A549 (cell line): ENCODE measurements around the gene ARHGAP25. TPM values are rescaled to one million over a fixed set of nuclear protein-coding genes. Genes with fewer than 3 reads are reported as not detected.

Source experiments
- ATAC-seq, 2 experiments: fragments of 200-7000 bp in 1 of 2; fragments of >200 bp in 1 of 2; cut with Nextera tagmentation in 1 of 2; cut with Tn5 transposase in 1 of 2; 3 replicates each; pipeline versions ENCODE4 v1.8.0 to v1.9.1; 2018 to 2020; ENCODE audit warnings: mild to moderate bottlenecking in 1 of 2, moderate library complexity in 1 of 2
- CTCF ChIA-PET: fragments of 300-600 bp; sonication (Branson Sonifier 250); formaldehyde crosslinking; extraction: SDS; loops from one replicate; lab custom pipeline; 2021; ENCODE audit warnings: antibody characterized with exemption, inconsistent platforms; lab: Yijun Ruan, JAX
- POLR2A ChIA-PET: fragments of 350-600 bp; formaldehyde crosslinking; extraction: SDS; loops from one replicate; lab custom pipeline; 2021; ENCODE audit warnings: antibody characterized with exemption, inconsistent platforms; lab: Yijun Ruan, JAX
- DNase-seq, 2 experiments: peaks; one replicate each; pipeline versions ENCODE4 v3.0.0 to v3.0.0-alpha.2; 2011 to 2016; ENCODE audit warnings: low read depth in 1 of 2, low spot score in 1 of 2
- FAIRE-seq: peaks from 2 replicates; lab custom pipeline; 2011; peaks lifted over from hg19 to GRCh38; lab: Jason Lieb, UNC
- H3K27ac ChIP-seq, 2 experiments: fragments of >200 bp; sonication (Bioruptor Twin); formaldehyde crosslinking; 3 replicates each; pipeline ENCODE4 v1.5.1; 2016 to 2017
- H3K4me1 ChIP-seq: fragments of >200 bp; sonication (Bioruptor Twin); formaldehyde crosslinking; 3 replicates; pipeline ENCODE4 v1.6.1; 2016
- H3K4me2 ChIP-seq: fragments of >200 bp; sonication (Bioruptor Twin); formaldehyde crosslinking; 3 replicates; pipeline ENCODE4 v1.6.1; 2016
- H3K4me3 ChIP-seq: fragments of >200 bp; sonication (Bioruptor Twin); formaldehyde crosslinking; 3 replicates; pipeline ENCODE4 v1.5.1; 2016
- H3K9me3 ChIP-seq: fragments of >200 bp; sonication (Bioruptor Twin); formaldehyde crosslinking; 3 replicates; pipeline ENCODE4 v1.6.1; 2016
- BHLHE40 ChIP-seq: IDR thresholded peaks from 2 replicates; pipeline ENCODE4 v1.6.1; 2012; ENCODE audit warnings: low read depth, low read length, inconsistent platforms
- CBX8 ChIP-seq: fragments of 200-600 bp; sonication (generic); IDR thresholded peaks from 2 replicates; pipeline ENCODE4 v1.6.1; 2016
- EHMT2 ChIP-seq: fragments of 200-600 bp; sonication (generic); IDR thresholded peaks from 2 replicates; pipeline ENCODE4 v1.6.1; 2016; ENCODE audit warnings: antibody characterized with exemption, low read depth, mild to moderate bottlenecking, moderate library complexity
- ESRRA ChIP-seq: fragments of 150-350 bp; IDR thresholded peaks from 2 replicates; pipeline ENCODE4 v1.6.1; 2014; ENCODE audit warnings: mild to moderate bottlenecking, low read length, borderline replicate concordance
- FOSB ChIP-seq: fragments of 250-450 bp; sonication (Bioruptor Pico); IDR thresholded peaks from 2 replicates; pipeline ENCODE4 v1.5.0; 2020; ENCODE audit warnings: mild to moderate bottlenecking, moderate library complexity
- HOXA7 ChIP-seq: fragments of 250-450 bp; sonication (Bioruptor Pico); IDR thresholded peaks from 2 replicates; pipeline ENCODE4 v1.5.0; 2020; ENCODE audit warnings: mild to moderate bottlenecking, moderate library complexity
- HOXB13 ChIP-seq: fragments of 250-450 bp; sonication (Bioruptor Pico); IDR thresholded peaks from 2 replicates; pipeline ENCODE4 v1.5.0; 2020; ENCODE audit warnings: low read depth, mild to moderate bottlenecking, moderate library complexity
- JUN ChIP-seq, 2 experiments: fragments of >200 bp; sonication (Bioruptor Twin); formaldehyde crosslinking; IDR thresholded peaks; 2 replicates in 1 of 2; 3 replicates in 1 of 2; pipeline ENCODE4 v1.6.1; 2016 to 2017
- JUNB ChIP-seq: fragments of >200 bp; sonication (Bioruptor Twin); formaldehyde crosslinking; IDR thresholded peaks from 2 replicates; pipeline ENCODE4 v1.6.1; 2016
- KDM1A ChIP-seq: fragments of 200-600 bp; sonication (generic); IDR thresholded peaks from 2 replicates; pipeline ENCODE4 v1.6.1; 2016; ENCODE audit warnings: low read depth, mild to moderate bottlenecking
- MAZ ChIP-seq: fragments of 150-350 bp; IDR thresholded peaks from 2 replicates; pipeline ENCODE4 v1.6.1; 2014; ENCODE audit warnings: antibody characterized with exemption, low read depth, low read length, borderline replicate concordance
- NFE2L2 ChIP-seq: fragments of 150-350 bp; conservative IDR thresholded peaks from 2 replicates; pipeline ENCODE4 v1.6.1; 2014; ENCODE audit warnings: low read length
- NPAS2 ChIP-seq: fragments of 250-450 bp; sonication (Bioruptor Pico); IDR thresholded peaks from 2 replicates; pipeline ENCODE4 v1.8.0; 2022; ENCODE audit warnings: mild to moderate bottlenecking, moderate library complexity, borderline replicate concordance
- NR3C1 ChIP-seq: fragments of >200 bp; sonication (Bioruptor Twin); formaldehyde crosslinking; IDR thresholded peaks from 3 replicates; pipeline ENCODE4 v1.6.1; 2017
- RARB ChIP-seq: fragments of 250-450 bp; sonication (Bioruptor Pico); IDR thresholded peaks from 2 replicates; pipeline ENCODE4 v1.8.0; 2021; ENCODE audit warnings: mild to moderate bottlenecking, moderate library complexity
- SREBF2 ChIP-seq: fragments of 450-650 bp; IDR thresholded peaks from 2 replicates; pipeline ENCODE4 v1.6.1; 2014; ENCODE audit warnings: mild to moderate bottlenecking, moderate library complexity
- TFCP2L1 ChIP-seq: fragments of 250-450 bp; sonication (Bioruptor Pico); IDR thresholded peaks from 2 replicates; pipeline ENCODE4 v1.5.0; 2021; ENCODE audit warnings: mild to moderate bottlenecking
- TP53 ChIP-seq: fragments of 250-450 bp; sonication (Bioruptor Pico); IDR thresholded peaks from 2 replicates; pipeline ENCODE4 v1.5.0; 2021; ENCODE audit warnings: mild to moderate bottlenecking, moderate library complexity
- ZFP36 ChIP-seq: fragments of 450-650 bp; IDR thresholded peaks from 2 replicates; pipeline ENCODE4 v1.6.1; 2014; ENCODE audit warnings: borderline replicate concordance; ENCODE audit not compliant: partially characterized antibody
- ZNF302 ChIP-seq: fragments of 250-450 bp; sonication (Bioruptor Pico); IDR thresholded peaks from 2 replicates; pipeline ENCODE4 v1.9.0; 2021; ENCODE audit warnings: inconsistent platforms, mild to moderate bottlenecking, moderate library complexity
- WGBS: methylation state at CpG from one replicate; pipeline ENCODE4 v1.1.6; 2017; ENCODE audit errors: missing lambda C conversion rate; 5-methylcytosine and 5-hydroxymethylcytosine counted together
- polyA plus RNA-seq, 4 experiments: library from polyadenylated mRNA; depleted of rRNA in 3 of 4; stranded (reverse); fragments of >200 nt; fragmentation: RNase III in 1 of 4; extraction: RNeasy Plus Mini Kit Qiagen cat#74134 plus additional on column Dnase treatment in 1 of 4; gene quantifications; 2 replicates in 3 of 4; 3 replicates in 1 of 4; pipeline ENCODE4 v1.2.3, GENCODE V29; 2011 to 2017
- TF ChIP-seq, protein P1 (sequence below): IDR thresholded peaks from 2 replicates; pipeline ENCODE4 v1.6.1; 2012; ENCODE audit warnings: low read depth, borderline replicate concordance
- TF ChIP-seq, protein P2 (sequence below): IDR thresholded peaks from 2 replicates; pipeline ENCODE4 v1.6.1; 2012
- TF ChIP-seq, protein P3 (sequence below): fragments of >200 bp; sonication (Bioruptor Twin); formaldehyde crosslinking; IDR thresholded peaks from 3 replicates; pipeline ENCODE4 v1.5.1; 2016
- TF ChIP-seq, protein P4 (sequence below): IDR thresholded peaks from 2 replicates; pipeline ENCODE4 v1.6.1; 2012

Gene ARHGAP25
- polyA plus RNA-seq, 2 of the 4 experiments (the other 2 are of a cell fraction): 0.50 to 2.4 TPM

GRCh38 chr2:68847751-68848150 lies 113.1 kb downstream of the ARHGAP25 start:
- H3K4me1 ChIP-seq: no peaks in the 10 kb centered on the region
- H3K4me2 ChIP-seq: no peak overlapping the region
- TF ChIP-seq HOXA7 (CRISPR knock-in tag): no peak
- no peak for TF ChIP-seq JUN (IDR thresholded peaks at IDR 0.05)
- TF ChIP-seq, protein P1, sequence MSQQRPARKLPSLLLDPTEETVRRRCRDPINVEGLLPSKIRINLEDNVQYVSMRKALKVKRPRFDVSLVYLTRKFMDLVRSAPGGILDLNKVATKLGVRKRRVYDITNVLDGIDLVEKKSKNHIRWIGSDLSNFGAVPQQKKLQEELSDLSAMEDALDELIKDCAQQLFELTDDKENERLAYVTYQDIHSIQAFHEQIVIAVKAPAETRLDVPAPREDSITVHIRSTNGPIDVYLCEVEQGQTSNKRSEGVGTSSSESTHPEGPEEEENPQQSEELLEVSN: no peak
- TF ChIP-seq NFE2L2: no peak
- TF ChIP-seq TP53 (CRISPR knock-in tag): no peak
- TF ChIP-seq FOSB (CRISPR knock-in tag): no peak
- no peak for TF ChIP-seq ESRRA
- TF ChIP-seq, protein P2, sequence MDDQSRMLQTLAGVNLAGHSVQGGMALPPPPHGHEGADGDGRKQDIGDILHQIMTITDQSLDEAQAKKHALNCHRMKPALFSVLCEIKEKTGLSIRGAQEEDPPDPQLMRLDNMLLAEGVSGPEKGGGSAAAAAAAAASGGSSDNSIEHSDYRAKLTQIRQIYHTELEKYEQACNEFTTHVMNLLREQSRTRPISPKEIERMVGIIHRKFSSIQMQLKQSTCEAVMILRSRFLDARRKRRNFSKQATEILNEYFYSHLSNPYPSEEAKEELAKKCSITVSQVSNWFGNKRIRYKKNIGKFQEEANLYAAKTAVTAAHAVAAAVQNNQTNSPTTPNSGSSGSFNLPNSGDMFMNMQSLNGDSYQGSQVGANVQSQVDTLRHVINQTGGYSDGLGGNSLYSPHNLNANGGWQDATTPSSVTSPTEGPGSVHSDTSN: no peak
- no peak for TF ChIP-seq EHMT2
- TF ChIP-seq CBX8: no peak
- no peak for TF ChIP-seq ZNF302 (CRISPR knock-in tag)
- DNase-seq (no peak), FAIRE-seq (no peak), ATAC-seq (no peak)
- ChIA-PET CTCF (interaction anchor here (1.1 to 2.7 kb wide), 6 partner anchors 9 to 384 kb away, joined by 3 to 10 read pairs (median 5); no protein-coding TSS in a partner anchor), POLR2A (no interaction called here)
- no peaks in the 10 kb centered on the region for H3K9me3 ChIP-seq
- no peak overlapping the region for H3K4me3 ChIP-seq
- H3K27ac ChIP-seq: no peak overlapping the region

- Histone ChIP-seq H3K4me1 (no peaks in the 10 kb centered on the region), H3K4me2 (no peak overlapping the region), H3K4me3 (no peak overlapping the region), H3K27ac (no peak overlapping the region), H3K9me3 (no peaks in the 10 kb centered on the region)
- POLR2A ChIA-PET: no interaction called here
- CTCF ChIA-PET: interaction anchor here (1.2 to 2.7 kb wide), 3 partner anchors 11 to 97 kb away, joined by 3 to 10 read pairs (median 5); no protein-coding TSS in a partner anchor
- ATAC-seq: peak; percentile 46 to 56; a peak in 2 of 6 replicates
- no peak for TF ChIP-seq FOSB (CRISPR knock-in tag)
- no peak for TF ChIP-seq JUNB
- no peak for TF ChIP-seq NFE2L2
- TF ChIP-seq RARB (CRISPR knock-in tag): no peak
- TF ChIP-seq EHMT2: no peak
- no peak for TF ChIP-seq ZFP36
- no peak for TF ChIP-seq BHLHE40
- no peak for TF ChIP-seq NPAS2 (CRISPR knock-in tag)
- TF ChIP-seq SREBF2: no peak
- TF ChIP-seq, protein P3, sequence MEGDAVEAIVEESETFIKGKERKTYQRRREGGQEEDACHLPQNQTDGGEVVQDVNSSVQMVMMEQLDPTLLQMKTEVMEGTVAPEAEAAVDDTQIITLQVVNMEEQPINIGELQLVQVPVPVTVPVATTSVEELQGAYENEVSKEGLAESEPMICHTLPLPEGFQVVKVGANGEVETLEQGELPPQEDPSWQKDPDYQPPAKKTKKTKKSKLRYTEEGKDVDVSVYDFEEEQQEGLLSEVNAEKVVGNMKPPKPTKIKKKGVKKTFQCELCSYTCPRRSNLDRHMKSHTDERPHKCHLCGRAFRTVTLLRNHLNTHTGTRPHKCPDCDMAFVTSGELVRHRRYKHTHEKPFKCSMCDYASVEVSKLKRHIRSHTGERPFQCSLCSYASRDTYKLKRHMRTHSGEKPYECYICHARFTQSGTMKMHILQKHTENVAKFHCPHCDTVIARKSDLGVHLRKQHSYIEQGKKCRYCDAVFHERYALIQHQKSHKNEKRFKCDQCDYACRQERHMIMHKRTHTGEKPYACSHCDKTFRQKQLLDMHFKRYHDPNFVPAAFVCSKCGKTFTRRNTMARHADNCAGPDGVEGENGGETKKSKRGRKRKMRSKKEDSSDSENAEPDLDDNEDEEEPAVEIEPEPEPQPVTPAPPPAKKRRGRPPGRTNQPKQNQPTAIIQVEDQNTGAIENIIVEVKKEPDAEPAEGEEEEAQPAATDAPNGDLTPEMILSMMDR: no peak
- WGBS: 29% methylated on average over 4 of the region's 4 CpGs
- peak in 1 of 2 experiments; percentile 41 for DNase-seq
- no peak for FAIRE-seq
Observed at GRCh38 chr2:68849579-68850030, 115.0 kb downstream of the ARHGAP25 start.

DNA sequence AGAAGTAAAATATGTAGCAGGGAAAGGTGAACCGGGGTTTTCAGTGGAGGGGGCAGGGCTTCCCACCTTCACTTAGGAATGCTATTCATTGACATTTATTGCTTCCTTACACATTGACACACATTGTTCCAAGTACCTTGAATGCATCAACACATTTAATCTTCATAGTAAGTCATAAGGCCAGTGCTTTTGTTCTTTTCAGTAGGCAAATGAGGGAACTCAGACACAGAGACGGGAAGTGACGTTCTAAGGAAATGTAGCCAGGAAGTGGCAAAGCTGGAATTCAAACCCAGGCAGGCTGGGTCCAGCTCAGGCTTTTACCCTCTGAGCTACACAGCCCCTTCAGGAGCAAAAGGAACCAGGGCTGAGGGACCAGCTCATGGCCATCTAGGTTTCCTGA lies 115.9 kb downstream of the ARHGAP25 start:
- WGBS: 92% methylated on average over 3 of the region's 3 CpGs
- no peak overlapping the region for H3K27ac ChIP-seq
- no peak for FAIRE-seq
- TF ChIP-seq JUNB: no peak
- TF ChIP-seq ZNF302 (CRISPR knock-in tag): no peak
- no peak for TF ChIP-seq HOXB13
- TF ChIP-seq, protein P4, sequence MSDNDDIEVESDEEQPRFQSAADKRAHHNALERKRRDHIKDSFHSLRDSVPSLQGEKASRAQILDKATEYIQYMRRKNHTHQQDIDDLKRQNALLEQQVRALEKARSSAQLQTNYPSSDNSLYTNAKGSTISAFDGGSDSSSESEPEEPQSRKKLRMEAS: no peak
- no peak for TF ChIP-seq MAZ
- TF ChIP-seq TFCP2L1 (CRISPR knock-in tag): no peak
- TF ChIP-seq NR3C1: no peak
- no peak for TF ChIP-seq NFE2L2
- TF ChIP-seq KDM1A: no peak
- H3K4me1 ChIP-seq: no peaks in the 10 kb centered on the region
- no peak overlapping the region for H3K4me2 ChIP-seq
- DNase-seq: no peak
- H3K9me3 ChIP-seq: no peaks in the 10 kb centered on the region
- H3K4me3 ChIP-seq: no peak overlapping the region
- CTCF ChIA-PET: interaction anchor here (0.7 to 1.5 kb wide), 3 partner anchors 16 to 98 kb away, joined by 3 to 5 read pairs (median 3); no protein-coding TSS in a partner anchor
- no peak for ATAC-seq
- POLR2A ChIA-PET: no interaction called here
